T-helper 1 cell treated with Interleukin-12 subunit alpha and Interleukin-12 subunit beta and Interleukin-4 antibody, amounts not matched to agents 30 μg/mL and 1 μg/mL, for 36 hours (primary cell): Measurements from ENCODE around the gene MYBPHL.

Experiments
- H3K27ac Mint-ChIP-seq: one replicate; pipeline ENCODE4 v1.8.0; 2021; ENCODE audit warnings: mild to moderate bottlenecking, mixed read lengths
- H3K27me3 Mint-ChIP-seq: one replicate; pipeline ENCODE4 v1.8.0; 2021; ENCODE audit warnings: low read depth, mixed read lengths
- H3K36me3 Mint-ChIP-seq: one replicate; pipeline ENCODE4 v1.8.0; 2021; ENCODE audit warnings: low read depth, mixed read lengths
- H3K4me1 Mint-ChIP-seq: one replicate; pipeline ENCODE4 v1.8.0; 2021; ENCODE audit warnings: low read depth, mixed read lengths
- H3K4me3 Mint-ChIP-seq: one replicate; pipeline ENCODE4 v1.8.0; 2021; ENCODE audit warnings: mild to moderate bottlenecking, moderate library complexity, mixed read lengths
- H3K9me3 Mint-ChIP-seq: one replicate; pipeline ENCODE4 v1.8.0; 2021; ENCODE audit warnings: mixed read lengths

Gene MYBPHL

DNA sequence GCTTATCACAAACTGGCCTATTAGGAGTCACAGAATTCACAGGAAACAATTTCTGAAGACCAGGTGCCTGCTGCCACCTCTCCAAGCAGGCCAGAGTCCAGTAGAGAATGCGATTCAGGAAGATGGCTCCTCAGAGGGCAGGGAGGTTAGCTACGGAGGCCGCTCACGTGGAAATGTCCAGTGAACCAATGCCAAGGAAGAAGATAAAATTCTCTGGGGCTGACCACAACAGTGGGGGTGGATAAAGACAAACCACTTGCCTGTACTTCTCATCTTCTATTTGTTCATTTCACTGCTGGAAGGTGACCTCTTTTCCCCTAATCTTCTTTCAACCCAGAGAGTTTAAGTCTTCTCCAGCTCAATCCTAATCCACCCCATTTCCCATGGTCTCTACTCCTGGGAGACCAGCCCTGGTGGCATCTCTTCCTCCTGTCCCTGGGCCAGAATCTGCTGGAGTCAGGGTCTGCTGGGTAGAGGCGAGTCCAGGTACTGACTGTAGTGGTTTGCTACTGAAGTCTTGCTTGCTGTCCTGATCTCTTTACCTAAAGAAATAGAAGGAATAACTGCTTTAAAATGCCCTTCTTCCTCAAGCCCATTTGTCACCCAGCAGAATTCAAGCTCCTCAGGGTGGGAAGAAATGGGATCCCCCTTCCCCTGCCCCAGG is 27.1 kb downstream of the MYBPHL start:
- H3K27ac Mint-ChIP-seq, result no peak overlapping the region
- peaks cover 7% of the 10 kb centered on the region for H3K36me3 Mint-ChIP-seq
- H3K4me3 Mint-ChIP-seq, result no peak overlapping the region
- H3K9me3 Mint-ChIP-seq, result no peaks in the 10 kb centered on the region
- no peaks in the 10 kb centered on the region for H3K27me3 Mint-ChIP-seq
- H3K4me1 Mint-ChIP-seq, result peaks cover 23% of the 10 kb centered on the region

DNA sequence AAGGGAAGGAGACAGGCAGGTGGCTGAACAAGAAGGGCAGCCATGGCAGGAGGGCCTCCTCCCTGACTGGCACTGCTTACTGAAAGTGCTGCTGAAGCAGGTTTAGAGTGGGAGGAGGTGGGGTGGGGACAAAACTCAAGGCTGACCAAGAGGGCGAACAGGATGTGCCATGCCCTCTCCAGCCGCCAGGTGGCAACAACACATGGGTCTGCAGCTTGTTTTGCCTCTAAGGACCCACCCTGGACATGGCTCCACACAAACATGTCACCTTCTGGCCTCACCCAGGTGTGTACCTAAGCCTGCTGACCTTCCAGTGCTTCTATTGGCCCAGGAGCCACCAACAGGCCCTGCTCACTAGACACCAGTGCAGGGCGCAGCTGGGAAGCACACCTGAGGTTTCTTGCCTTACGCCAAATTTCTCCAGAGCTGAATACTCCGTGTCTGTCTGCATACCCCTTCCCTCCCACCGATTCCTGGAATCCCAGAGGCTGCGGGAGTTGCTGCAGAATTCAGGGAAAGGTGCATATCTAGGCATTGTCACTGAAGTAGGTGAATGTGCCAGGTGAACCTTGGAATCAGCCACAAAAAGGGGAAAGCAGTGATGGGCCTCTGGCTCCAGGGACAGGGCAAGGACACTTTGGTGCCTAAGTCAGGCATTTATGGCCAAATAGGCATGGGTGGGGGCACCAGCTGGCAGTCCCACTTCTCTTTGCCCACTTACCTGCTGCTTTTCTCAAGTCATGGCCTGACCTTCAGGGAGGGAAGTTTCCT is 29.2 kb downstream of the MYBPHL start:
- Mint-ChIP-seq H3K27ac (peak overlapping the region; percentile 63), H3K27me3 (no peaks in the 10 kb centered on the region), H3K36me3 (peaks cover 6% of the 10 kb centered on the region), H3K4me3 (no peak overlapping the region), H3K9me3 (no peaks in the 10 kb centered on the region), H3K4me1 (peaks cover 15% of the 10 kb centered on the region)

DNA sequence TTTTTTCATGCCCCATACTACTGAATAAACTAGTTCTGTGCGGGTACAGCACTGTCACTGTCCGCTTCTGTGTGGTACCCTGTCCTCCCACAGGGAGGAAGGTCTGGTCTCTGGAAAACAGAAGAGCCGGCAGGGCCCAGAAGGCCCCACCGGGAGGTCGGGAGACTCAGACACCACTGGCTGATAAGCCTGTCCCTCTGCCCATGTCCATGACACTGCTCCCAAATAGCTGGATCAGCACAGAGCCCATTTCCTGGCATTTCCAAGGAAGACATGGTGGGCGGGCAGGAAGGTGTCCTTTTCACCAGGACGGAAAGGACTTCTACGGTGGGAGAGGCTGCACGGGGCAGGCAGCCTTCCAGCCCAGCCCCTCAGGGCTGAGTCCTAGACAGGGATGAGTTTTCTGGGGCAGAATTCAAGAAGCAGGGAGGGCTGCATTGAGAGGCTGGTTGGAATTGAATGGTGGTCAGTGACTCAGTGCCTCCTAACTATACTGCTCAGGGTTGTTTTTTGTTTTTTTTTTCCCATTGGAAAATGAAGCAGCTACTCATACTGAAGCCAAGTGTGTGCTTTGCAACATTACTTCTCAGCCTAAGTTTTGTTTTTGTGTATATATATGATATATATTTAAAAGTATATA is 31.0 kb downstream of the MYBPHL start:
- H3K27me3 Mint-ChIP-seq, result no peaks in the 10 kb centered on the region
- H3K4me1 Mint-ChIP-seq, result peaks cover 4% of the 10 kb centered on the region
- H3K9me3 Mint-ChIP-seq, result no peaks in the 10 kb centered on the region
- peaks cover 3% of the 10 kb centered on the region for H3K36me3 Mint-ChIP-seq
- no peak overlapping the region for H3K27ac Mint-ChIP-seq
- H3K4me3 Mint-ChIP-seq, result no peak overlapping the region

DNA sequence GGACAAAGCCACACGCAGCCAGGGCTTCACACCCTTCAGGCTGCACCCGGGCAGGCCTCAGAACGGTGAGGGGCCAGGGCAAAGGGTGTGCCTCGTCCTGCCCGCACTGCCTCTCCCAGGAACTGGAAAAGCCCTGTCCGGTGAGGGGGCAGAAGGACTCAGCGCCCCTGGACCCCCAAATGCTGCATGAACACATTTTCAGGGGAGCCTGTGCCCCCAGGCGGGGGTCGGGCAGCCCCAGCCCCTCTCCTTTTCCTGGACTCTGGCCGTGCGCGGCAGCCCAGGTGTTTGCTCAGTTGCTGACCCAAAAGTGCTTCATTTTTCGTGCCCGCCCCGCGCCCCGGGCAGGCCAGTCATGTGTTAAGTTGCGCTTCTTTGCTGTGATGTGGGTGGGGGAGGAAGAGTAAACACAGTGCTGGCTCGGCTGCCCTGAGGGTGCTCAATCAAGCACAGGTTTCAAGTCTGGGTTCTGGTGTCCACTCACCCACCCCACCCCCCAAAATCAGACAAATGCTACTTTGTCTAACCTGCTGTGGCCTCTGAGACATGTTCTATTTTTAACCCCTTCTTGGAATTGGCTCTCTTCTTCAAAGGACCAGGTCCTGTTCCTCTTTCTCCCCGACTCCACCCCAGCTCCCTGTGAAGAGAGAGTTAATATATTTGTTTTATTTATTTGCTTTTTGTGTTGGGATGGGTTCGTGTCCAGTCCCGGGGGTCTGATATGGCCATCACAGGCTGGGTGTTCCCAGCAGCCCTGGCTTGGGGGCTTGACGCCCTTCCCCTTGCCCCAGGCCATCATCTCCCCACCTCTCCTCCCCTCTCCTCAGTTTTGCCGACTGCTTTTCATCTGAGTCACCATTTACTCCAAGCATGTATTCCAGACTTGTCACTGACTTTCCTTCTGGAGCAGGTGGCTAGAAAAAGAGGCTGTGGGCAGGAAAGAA is 32.0 kb downstream of the MYBPHL start:
- Mint-ChIP-seq H3K9me3 (no peaks in the 10 kb centered on the region), H3K27me3 (no peaks in the 10 kb centered on the region), H3K36me3 (peaks cover 1% of the 10 kb centered on the region), H3K4me3 (no peak overlapping the region), H3K4me1 (peaks cover 4% of the 10 kb centered on the region), H3K27ac (no peak overlapping the region)

DNA sequence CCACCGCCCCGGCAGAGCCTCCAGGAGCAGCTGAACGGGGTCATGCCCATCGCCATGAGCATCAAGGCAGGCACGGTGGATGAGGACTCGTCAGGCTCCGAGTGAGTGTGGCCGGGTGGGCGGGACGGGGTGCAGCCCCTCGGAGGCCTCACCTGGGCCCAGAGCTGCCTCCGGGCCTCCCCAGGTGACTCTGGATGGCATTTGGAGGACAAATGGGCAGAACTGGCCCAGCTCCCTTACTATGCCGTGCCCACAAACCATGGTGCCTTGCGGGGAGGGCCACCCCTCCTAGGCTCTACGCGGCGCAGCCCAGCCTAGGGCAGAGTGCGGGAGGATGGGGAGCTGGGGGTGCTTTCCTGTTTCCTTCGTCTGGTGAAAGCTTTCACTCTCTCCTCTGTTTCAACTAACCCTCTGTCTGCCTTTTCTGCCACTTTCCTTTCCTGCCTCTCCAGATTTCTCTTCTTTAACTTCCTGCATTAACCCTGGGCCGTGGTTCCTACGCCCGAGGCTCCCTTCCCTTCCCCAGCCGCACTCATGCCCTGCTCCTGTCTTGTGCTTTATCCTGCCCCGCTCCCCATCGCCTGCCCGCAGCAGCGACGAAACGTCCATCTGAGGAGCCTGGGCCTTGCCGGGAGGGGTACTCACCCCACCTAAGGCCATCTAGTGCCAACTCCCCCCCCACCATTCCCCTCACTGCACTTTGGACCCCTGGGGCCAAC is 33.1 kb downstream of the MYBPHL start:
- H3K9me3 Mint-ChIP-seq, result no peaks in the 10 kb centered on the region
- no peaks in the 10 kb centered on the region for H3K36me3 Mint-ChIP-seq
- H3K4me1 Mint-ChIP-seq, result peaks cover 4% of the 10 kb centered on the region
- H3K27ac Mint-ChIP-seq, result no peak overlapping the region
- H3K27me3 Mint-ChIP-seq, result no peaks in the 10 kb centered on the region
- H3K4me3 Mint-ChIP-seq, result no peak overlapping the region

DNA sequence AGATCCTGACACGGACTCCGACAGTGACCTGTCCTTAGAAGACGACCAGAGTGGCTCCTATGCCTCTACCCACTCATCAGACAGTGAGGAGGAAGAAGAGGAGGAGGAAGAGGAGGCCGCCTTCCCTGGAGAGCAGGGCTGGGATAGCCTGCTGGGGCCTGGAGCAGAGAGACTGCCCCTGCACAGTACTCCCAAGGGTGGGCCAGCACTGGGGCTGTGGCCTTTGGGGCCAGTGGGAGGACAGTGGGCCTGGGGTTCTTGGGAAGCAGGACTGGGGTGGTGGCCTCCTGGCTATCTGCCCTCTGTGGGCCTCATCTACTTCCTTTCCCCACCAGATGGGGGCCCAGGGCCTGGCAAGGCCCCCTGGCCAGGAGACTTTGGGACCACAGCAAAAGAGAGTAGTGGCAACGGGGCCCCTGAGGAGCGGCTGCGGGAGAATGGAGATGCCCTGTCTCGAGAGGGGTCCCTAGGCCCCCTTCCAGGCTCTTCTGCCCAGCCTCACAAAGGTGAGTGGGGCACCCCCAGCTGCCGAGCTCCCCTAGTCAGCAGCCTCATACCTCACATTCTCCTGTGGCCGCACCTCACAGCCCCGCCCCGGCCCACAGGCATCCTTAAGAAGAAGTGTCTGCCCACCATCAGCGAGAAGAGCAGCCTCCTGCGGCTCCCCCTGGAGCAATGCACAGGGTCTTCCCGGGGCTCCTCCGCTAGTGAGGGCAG is 33.8 kb downstream of the MYBPHL start:
- no peaks in the 10 kb centered on the region for H3K27me3 Mint-ChIP-seq
- H3K4me3 Mint-ChIP-seq, result no peak overlapping the region
- H3K27ac Mint-ChIP-seq, result no peak overlapping the region
- no peaks in the 10 kb centered on the region for H3K36me3 Mint-ChIP-seq
- peaks cover 4% of the 10 kb centered on the region for H3K4me1 Mint-ChIP-seq
- H3K9me3 Mint-ChIP-seq, result no peaks in the 10 kb centered on the region

DNA sequence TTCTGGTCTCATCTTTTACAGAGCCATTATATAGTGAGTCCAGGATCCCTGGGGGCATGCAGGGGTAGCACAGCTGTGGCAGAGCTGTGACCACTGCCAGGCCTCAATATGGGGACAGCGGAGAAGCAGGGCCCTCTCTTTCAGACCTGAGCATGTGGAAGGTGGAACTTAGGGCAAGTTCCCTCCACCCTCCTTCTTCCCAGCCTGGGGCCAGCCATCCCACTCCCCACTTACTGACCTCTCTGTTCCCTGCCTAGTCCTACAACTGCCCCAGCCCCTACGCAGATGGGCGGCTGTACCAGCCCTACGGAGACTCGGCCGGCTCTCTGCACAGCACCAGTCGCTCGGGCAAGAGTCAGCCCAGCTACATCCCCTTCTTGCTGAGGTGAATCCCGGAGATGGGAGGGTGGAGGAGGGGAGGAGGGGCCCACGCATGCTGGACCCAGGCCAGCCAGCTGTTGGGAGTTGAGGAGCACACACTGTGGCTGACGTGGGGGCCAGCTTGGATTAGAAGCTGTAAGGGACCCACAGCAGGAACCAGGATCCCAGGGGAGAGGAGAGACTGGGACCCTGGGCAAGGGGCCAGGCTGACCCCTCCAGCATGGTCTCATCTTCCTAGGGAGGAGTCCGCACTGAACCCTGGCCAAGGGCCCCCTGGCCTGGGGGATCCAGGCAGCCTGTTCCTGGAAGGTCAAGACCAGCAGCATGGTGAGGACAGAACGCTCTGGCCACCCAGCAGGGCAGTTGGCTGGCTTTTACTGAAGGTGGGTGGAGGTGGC is 34.6 kb downstream of the MYBPHL start:
- H3K4me3 Mint-ChIP-seq, result no peak overlapping the region
- H3K36me3 Mint-ChIP-seq, result no peaks in the 10 kb centered on the region
- H3K9me3 Mint-ChIP-seq, result no peaks in the 10 kb centered on the region
- H3K27ac Mint-ChIP-seq, result no peak overlapping the region
- no peaks in the 10 kb centered on the region for H3K27me3 Mint-ChIP-seq
- H3K4me1 Mint-ChIP-seq, result peaks cover 3% of the 10 kb centered on the region

DNA sequence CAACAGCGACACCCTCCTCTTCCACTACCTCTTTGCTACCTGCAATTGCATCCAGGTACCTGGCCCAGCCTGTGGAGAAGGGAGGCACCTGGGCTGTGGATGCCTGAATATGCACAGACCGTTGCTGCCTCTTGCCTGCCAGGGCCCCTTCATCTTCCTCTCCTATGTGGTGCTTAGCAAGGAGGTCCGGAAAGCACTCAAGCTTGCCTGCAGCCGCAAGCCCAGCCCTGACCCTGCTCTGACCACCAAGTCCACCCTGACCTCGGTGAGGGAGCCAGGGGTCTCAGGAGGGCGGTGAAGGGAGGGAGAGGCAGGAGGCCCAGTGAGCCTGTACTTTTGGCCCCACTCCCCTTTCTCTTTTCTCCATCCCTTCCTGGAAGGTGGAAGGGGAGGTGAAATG is 35.4 kb downstream of the MYBPHL start:
- Mint-ChIP-seq H3K9me3 (no peaks in the 10 kb centered on the region), H3K4me1 (no peaks in the 10 kb centered on the region), H3K27me3 (no peaks in the 10 kb centered on the region), H3K4me3 (no peak overlapping the region), H3K36me3 (no peaks in the 10 kb centered on the region), H3K27ac (no peak overlapping the region)

DNA sequence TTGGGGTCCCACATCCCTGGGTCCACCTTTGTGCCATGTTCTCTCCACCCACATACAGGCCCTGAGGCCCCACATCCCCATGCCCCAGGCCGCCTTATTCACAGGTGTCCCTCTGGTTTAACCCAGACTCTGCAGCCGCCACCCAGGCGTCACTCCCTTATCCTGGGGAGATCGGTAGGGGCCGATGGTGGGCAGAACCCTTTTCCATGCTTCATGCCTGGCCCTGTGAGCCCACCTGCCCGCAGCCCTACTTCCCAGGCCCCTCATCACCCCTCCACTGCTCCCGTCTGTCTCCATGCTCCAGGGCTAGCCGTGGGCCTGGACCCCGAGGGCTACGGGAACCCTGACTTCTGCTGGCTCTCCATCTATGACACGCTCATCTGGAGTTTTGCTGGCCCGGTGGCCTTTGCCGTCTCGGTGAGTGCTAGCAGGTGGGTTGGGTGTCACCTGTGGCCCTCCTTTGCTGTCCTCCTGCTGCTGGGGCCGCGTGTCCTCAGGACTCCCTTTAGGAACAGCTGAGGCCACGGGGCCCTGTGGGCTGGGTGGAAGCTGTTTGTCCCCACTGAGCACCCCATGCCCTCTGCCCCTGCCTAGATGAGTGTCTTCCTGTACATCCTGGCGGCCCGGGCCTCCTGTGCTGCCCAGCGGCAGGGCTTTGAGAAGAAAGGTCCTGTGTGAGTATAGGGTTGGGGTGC is 36.0 kb downstream of the MYBPHL start:
- Mint-ChIP-seq H3K27me3 (no peaks in the 10 kb centered on the region), H3K4me3 (no peak overlapping the region)

DNA sequence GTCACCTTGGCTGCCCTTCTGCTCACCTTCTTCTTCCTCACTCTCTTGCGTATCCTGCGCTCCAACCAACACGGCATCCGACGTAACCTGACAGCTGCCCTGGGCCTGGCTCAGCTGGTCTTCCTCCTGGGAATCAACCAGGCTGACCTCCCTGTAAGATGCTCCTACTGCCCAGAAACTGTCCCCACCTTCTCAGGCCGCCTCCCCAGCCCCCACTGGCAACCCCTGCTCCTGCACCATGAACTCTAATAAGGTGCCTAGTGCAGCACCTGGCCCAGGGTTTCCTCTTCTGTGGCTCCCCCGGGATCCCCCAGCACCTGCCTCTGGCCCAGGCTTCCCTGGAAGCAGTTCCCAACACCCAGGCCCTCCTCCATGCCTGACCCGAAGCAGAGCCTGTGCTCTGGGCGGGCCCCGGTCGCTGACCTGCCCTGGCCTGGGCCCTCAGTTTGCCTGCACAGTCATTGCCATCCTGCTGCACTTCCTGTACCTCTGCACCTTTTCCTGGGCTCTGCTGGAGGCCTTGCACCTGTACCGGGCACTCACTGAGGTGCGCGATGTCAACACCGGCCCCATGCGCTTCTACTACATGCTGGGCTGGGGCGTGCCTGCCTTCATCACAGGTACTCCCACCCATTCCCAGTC is 36.7 kb downstream of the MYBPHL start:
- H3K4me1 Mint-ChIP-seq, result no peaks in the 10 kb centered on the region
- no peaks in the 10 kb centered on the region for H3K27me3 Mint-ChIP-seq
- H3K36me3 Mint-ChIP-seq, result no peaks in the 10 kb centered on the region
- no peak overlapping the region for H3K27ac Mint-ChIP-seq
- H3K4me3 Mint-ChIP-seq, result no peak overlapping the region
- no peaks in the 10 kb centered on the region for H3K9me3 Mint-ChIP-seq

More for the DNA sequence above, 36.0 kb downstream of the MYBPHL start:
- H3K4me1 Mint-ChIP-seq, result no peaks in the 10 kb centered on the region
- no peaks in the 10 kb centered on the region for H3K9me3 Mint-ChIP-seq
- H3K36me3 Mint-ChIP-seq, result no peaks in the 10 kb centered on the region
- H3K27ac Mint-ChIP-seq, result no peak overlapping the region

DNA sequence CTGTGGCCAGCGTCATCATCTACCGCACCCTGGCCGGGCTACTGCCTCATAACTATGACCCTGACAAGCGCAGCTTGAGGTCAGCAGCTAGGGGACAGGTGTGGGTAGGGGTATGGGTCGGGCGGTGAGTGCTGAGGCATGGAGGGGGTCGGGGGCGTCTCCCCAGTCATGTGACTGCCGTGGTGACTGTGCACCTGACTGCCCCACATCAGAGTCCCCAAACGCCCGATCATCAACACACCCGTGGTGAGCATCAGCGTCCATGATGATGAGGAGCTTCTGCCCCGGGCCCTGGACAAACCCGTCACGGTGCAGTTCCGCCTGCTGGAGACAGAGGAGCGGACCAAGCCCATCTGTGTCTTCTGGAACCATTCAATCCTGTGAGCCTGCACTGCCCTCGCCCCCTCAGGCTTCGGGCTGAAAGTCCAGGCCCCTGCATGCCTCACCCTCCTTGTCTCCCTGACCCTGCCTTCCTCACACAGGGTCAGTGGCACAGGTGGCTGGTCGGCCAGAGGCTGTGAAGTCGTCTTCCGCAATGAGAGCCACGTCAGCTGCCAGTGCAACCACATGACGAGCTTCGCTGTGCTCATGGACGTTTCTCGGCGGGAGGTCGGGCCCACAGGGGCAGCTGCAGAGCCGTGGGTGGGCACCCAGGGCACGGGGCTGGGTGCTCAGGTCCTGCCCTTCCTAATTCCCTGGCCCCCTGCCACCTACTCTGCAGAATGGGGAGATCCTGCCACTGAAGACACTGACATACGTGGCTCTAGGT is 37.4 kb downstream of the MYBPHL start:
- Mint-ChIP-seq H3K27me3 (no peaks in the 10 kb centered on the region), H3K4me1 (no peaks in the 10 kb centered on the region), H3K36me3 (no peaks in the 10 kb centered on the region), H3K27ac (no peak overlapping the region), H3K4me3 (no peak overlapping the region), H3K9me3 (no peaks in the 10 kb centered on the region)
